Sigmoid colon (tissue), 7 donors: ENCODE results near the gene EEA1. TPM values are rescaled to one million over a fixed set of nuclear protein-coding genes. Genes with fewer than 3 reads are reported as not detected.

Experiments used
- DNase-seq: peaks from one replicate; pipeline ENCODE4 v3.0.0-alpha.2; 2019
- H3K27ac ChIP-seq, 4 donors: fragments of 200-600 bp; sonication (generic); one replicate each; pipeline ENCODE4 v1.5.1; 2016 to 2019; ENCODE audit warnings: mild to moderate bottlenecking in 1 of 4
- H3K27me3 ChIP-seq, 3 donors: fragments of 200-600 bp; sonication (generic); one replicate each; pipeline ENCODE4 v1.5.1; 2019; ENCODE audit warnings: mild to moderate bottlenecking in 1 of 3
- H3K36me3 ChIP-seq, 4 donors: fragments of 200-600 bp; sonication (generic); one replicate each; pipeline ENCODE4 v1.5.1; 2016 to 2019
- H3K4me1 ChIP-seq, 4 donors: fragments of 200-600 bp; sonication (generic); one replicate each; pipeline ENCODE4 v1.5.1; 2017 to 2019
- H3K4me3 ChIP-seq, 4 donors: fragments of 200-600 bp; sonication (generic); one replicate each; pipeline ENCODE4 v1.5.1; 2017 to 2019; ENCODE audit warnings: mild to moderate bottlenecking in 2 of 4, moderate library complexity in 1 of 4
- H3K9me3 ChIP-seq, 4 donors: fragments of 200-600 bp in 3 of 4; sonication (generic) in 3 of 4; one replicate each; pipeline versions ENCODE4 v1.5.1 to v1.6.1; 2013 to 2019
- EP300 ChIP-seq, 4 donors: sonication (generic); formaldehyde crosslinking; IDR thresholded peaks; one replicate each; pipeline ENCODE4 v1.6.1; 2017; ENCODE audit warnings: antibody characterized with exemption in 4 of 4
- POLR2A ChIP-seq, 2 donors: fragments of 450-650 bp; IDR thresholded peaks; one replicate each; pipeline ENCODE4 v1.6.1; 2016; ENCODE audit warnings: antibody characterized with exemption in 2 of 2, mild to moderate bottlenecking in 2 of 2, moderate library complexity in 2 of 2
- POLR2AphosphoS5 ChIP-seq, 4 donors: sonication (generic); formaldehyde crosslinking; IDR thresholded peaks; one replicate each; pipeline ENCODE4 v1.6.1; 2017; ENCODE audit warnings: antibody characterized with exemption in 4 of 4
- WGBS, 2 donors: extraction: QIAGEN DNeasy Blood & Tissue Kit; methylation state at CpG; one replicate each; pipeline ENCODE4 v1.1.7; 2013; 5-methylcytosine and 5-hydroxymethylcytosine counted together
- intact Hi-C: fragments of 100-400 bp; cut with DNase I; formaldehyde crosslinking; loops from one replicate; pipeline ENCODE4 v1.15.1; 2023
- polyA plus RNA-seq, 3 donors: library from polyadenylated mRNA; stranded (reverse); fragments of 200-250 nt; gene quantifications; one replicate each; pipeline ENCODE4 v1.2.3, GENCODE V29; 2013
- total RNA-seq, 4 donors: library from RNA; depleted of rRNA; stranded (reverse); fragments of >200 nt; gene quantifications; one replicate each; pipeline ENCODE4 v1.1.0, GENCODE V29; 2016
- TF ChIP-seq, protein P1 (sequence below), 4 experiments: fragments of 450-650 bp in 3 of 4; fragments of 200-600 bp in 1 of 4; IDR thresholded peaks; one replicate each; pipeline ENCODE4 v1.5.1; 2016 to 2019; ENCODE audit warnings: antibody characterized with exemption in 4 of 4, mild to moderate bottlenecking in 3 of 4, moderate library complexity in 2 of 4
- donor health status: healthy with polysubstance abuse.
- donor health status: Bipolar disorder and iron deficiency.
- donor health status: healthy.

The EEA1 gene
- total and polyA plus RNA-seq, 7 donors: 3.0 to 40.2 (median 17.9) TPM

DNA sequence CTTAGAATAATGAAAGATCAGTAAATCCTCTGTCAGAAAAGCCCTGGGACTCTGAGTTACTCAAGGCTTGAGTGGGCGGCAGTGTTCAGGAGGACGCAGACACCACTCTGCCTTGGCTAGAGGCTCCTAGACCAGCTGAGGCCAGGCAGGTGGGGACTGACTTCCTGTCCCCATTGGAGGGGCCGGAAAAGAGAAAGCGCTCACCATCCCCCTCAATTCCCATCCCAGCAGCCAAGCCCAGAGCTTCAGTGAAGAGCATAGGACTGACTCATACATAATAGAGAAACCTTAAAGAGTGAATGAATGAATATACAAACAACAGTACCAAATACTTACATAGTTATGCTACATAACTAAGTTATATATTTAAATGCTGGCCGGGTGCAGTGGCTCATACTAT, 164.3 kb downstream of the EEA1 start:
- TF ChIP-seq POLR2A (IDR thresholded peaks at IDR 0.05) (no peak), POLR2AphosphoS5 (IDR thresholded peaks at IDR 0.05) (no peak), EP300 (IDR thresholded peaks at IDR 0.05) (no peak)
- TF ChIP-seq, protein P1, sequence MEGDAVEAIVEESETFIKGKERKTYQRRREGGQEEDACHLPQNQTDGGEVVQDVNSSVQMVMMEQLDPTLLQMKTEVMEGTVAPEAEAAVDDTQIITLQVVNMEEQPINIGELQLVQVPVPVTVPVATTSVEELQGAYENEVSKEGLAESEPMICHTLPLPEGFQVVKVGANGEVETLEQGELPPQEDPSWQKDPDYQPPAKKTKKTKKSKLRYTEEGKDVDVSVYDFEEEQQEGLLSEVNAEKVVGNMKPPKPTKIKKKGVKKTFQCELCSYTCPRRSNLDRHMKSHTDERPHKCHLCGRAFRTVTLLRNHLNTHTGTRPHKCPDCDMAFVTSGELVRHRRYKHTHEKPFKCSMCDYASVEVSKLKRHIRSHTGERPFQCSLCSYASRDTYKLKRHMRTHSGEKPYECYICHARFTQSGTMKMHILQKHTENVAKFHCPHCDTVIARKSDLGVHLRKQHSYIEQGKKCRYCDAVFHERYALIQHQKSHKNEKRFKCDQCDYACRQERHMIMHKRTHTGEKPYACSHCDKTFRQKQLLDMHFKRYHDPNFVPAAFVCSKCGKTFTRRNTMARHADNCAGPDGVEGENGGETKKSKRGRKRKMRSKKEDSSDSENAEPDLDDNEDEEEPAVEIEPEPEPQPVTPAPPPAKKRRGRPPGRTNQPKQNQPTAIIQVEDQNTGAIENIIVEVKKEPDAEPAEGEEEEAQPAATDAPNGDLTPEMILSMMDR (IDR thresholded peaks at IDR 0.05): no peak
- H3K36me3 ChIP-seq: no peaks in the 10 kb centered on the region
- no peaks in the 10 kb centered on the region for H3K27me3 ChIP-seq
- WGBS, 2 donors: 87 to 92% methylated on average over 5 of the region's 5 CpGs
- no peaks in the 10 kb centered on the region for H3K9me3 ChIP-seq
- H3K4me1 ChIP-seq: no peaks in the 10 kb centered on the region
- intact Hi-C loops: no loop called here
- no peak overlapping the region for H3K27ac ChIP-seq
- DNase-seq: no peak
- no peak overlapping the region for H3K4me3 ChIP-seq

DNA sequence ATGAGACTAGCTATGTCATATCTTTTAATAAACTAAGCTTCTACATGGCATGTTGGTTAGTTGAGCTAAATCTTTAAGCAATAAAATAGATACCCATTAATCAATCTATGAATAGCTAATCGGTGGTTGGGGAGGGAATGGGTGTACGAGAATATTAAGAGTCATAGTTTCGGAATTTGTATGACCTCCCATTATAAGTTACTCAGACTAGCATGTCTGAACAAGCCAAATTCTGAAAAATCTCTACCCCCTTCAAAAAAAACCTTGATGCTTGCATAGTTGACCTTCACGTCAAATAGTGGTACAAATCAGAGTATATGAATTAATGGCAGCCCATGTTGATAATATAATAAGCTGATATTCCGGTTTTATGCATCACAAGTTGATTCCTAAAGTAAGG, 166.3 kb downstream of the EEA1 start:
- Histone ChIP-seq H3K36me3 (no peaks in the 10 kb centered on the region), H3K27ac (no peak overlapping the region), H3K27me3 (no peaks in the 10 kb centered on the region), H3K4me1 (no peaks in the 10 kb centered on the region), H3K4me3 (no peak overlapping the region), H3K9me3 (no peaks in the 10 kb centered on the region)
- no peak for DNase-seq
- WGBS, 2 donors: 95 to 96% methylated on average over 5 of the region's 5 CpGs
- intact Hi-C loops: no loop called here
- no peak for TF ChIP-seq POLR2AphosphoS5 (IDR thresholded peaks at IDR 0.05)
- TF ChIP-seq, protein P1 (IDR thresholded peaks at IDR 0.05): no peak
- no peak for TF ChIP-seq POLR2A (IDR thresholded peaks at IDR 0.05)
- no peak for TF ChIP-seq EP300 (IDR thresholded peaks at IDR 0.05)

DNA sequence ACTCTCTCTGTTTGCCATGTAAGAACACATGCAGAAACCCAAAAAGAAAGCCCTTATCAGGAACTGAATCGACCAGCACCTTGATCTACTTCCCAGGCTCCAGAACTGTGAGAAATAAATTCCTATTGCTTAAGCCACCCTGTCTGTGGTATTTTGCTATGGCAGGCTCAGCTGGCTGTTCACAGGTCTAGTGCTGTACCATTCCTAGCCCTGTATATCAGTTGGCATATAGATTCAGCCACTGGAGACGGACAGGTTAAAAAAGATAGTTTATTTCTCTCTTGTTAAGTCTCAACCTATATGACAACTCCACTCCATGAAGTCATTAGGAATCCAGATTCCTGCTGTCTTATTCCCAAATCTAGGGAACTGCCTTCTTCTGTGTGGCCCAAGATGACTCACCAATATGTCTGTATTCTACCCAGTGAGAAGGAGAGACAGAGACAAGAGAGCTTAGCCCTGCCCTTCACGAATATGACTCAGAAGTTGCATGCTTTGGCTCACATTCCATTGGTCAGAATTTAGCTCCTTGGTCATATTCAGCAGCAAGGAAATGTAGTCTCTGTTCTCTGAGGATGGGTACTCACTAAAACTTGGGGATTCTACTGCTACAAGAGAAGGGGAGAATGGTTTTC, 169.3 kb downstream of the EEA1 start:
- intact Hi-C loops: no loop called here
- Histone ChIP-seq H3K27me3 (no peaks in the 10 kb centered on the region), H3K9me3 (no peaks in the 10 kb centered on the region), H3K36me3 (no peaks in the 10 kb centered on the region), H3K27ac (no peak overlapping the region), H3K4me3 (no peak overlapping the region), H3K4me1 (no peaks in the 10 kb centered on the region)
- TF ChIP-seq POLR2AphosphoS5 (IDR thresholded peaks at IDR 0.05): no peak
- no peak for TF ChIP-seq POLR2A (IDR thresholded peaks at IDR 0.05)
- TF ChIP-seq, protein P1 (IDR thresholded peaks at IDR 0.05): no peak
- TF ChIP-seq EP300 (IDR thresholded peaks at IDR 0.05): no peak
- DNase-seq: no peak
- WGBS, 2 donors: 84 to 89% methylated on average over 3 of the region's 3 CpGs

DNA sequence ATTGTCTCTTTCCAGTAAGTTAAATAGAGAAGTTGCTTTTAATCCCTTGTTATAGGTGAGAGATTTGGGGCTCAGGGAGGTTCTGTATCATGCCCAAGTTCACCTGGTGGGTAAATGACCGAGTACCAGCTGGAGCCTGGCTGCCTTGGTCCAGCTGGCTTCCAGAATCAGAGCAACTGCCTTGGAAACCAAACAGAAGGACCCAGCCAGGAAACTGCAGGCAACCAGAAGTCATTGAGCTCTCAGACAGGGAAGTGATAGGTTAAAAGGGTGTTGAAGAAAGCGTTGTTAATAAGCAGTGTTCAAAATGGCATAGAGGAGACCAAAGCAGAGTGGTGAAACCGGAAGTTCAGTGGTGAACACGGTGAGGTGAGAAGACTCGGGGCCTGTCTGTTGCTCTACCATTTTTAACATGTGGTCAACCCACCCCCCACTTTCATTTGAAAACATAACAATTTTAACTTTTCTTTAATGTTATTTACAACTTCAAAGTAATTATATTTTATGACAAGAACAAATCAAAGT, 171.4 kb downstream of the EEA1 start:
- WGBS, 2 donors: 81 to 90% methylated on average over 5 of the region's 5 CpGs
- intact Hi-C loops: no loop called here
- no peak for DNase-seq
- H3K9me3 ChIP-seq: no peaks in the 10 kb centered on the region
- H3K27ac ChIP-seq: no peak overlapping the region
- H3K4me1 ChIP-seq: no peaks in the 10 kb centered on the region
- TF ChIP-seq, protein P1 (IDR thresholded peaks at IDR 0.05): no peak
- no peak for TF ChIP-seq POLR2AphosphoS5 (IDR thresholded peaks at IDR 0.05)
- no peak for TF ChIP-seq EP300 (IDR thresholded peaks at IDR 0.05)
- TF ChIP-seq POLR2A (IDR thresholded peaks at IDR 0.05): no peak
- H3K36me3 ChIP-seq: no peaks in the 10 kb centered on the region
- no peaks in the 10 kb centered on the region for H3K27me3 ChIP-seq
- H3K4me3 ChIP-seq: no peak overlapping the region
